GM21619 (cell line): ENCODE results near the gene EPHA3.

Source experiments
- ATAC-seq: cut with Tn5 transposase; IDR thresholded peaks from one replicate; pipeline ENCODE4 v1.9.1; 2021; ENCODE audit not compliant: unreplicated experiment

EPHA3 gene

GRCh38 chr3:89527736-89528305 is 420.4 kb downstream of the EPHA3 start:
- no peak for ATAC-seq
